Left lung (tissue), 10 donors: ENCODE results near the gene MAP3K7. TPM values are rescaled to one million over a fixed set of nuclear protein-coding genes. Genes with fewer than 3 reads are reported as not detected.

Source experiments
- ATAC-seq: fragments of 200-7000 bp; cut with Tn5 transposase; one replicate; pipeline ENCODE4 v1.9.1; 2020; ENCODE audit warnings: moderate library complexity
- DNase-seq, 4 donors: peaks; one replicate each; pipeline ENCODE4 v3.0.0-alpha.2; 2013 to 2020
- H3K27ac ChIP-seq, 2 donors: fragments of 200-600 bp; sonication (generic) in 1 of 2; one replicate each; pipeline versions ENCODE4 v1.5.0 to v1.8.0; 2020 to 2021
- H3K27me3 ChIP-seq, 2 donors: fragments of 200-600 bp; sonication (generic) in 1 of 2; one replicate each; pipeline versions ENCODE4 v1.5.0 to v1.8.0; 2020 to 2021
- H3K36me3 ChIP-seq, 2 donors: fragments of 200-600 bp; sonication (generic) in 1 of 2; one replicate each; pipeline versions ENCODE4 v1.5.0 to v1.8.0; 2020 to 2021
- H3K4me1 ChIP-seq, 2 donors: fragments of 200-600 bp; one replicate each; pipeline ENCODE4 v1.8.0; 2021
- H3K4me3 ChIP-seq, 2 donors: fragments of 200-600 bp; sonication (generic) in 1 of 2; one replicate each; pipeline versions ENCODE4 v1.5.0 to v1.8.0; 2020 to 2021; ENCODE audit warnings: mild to moderate bottlenecking in 1 of 2
- H3K9me3 ChIP-seq, 2 donors: fragments of 200-600 bp; sonication (generic) in 1 of 2; one replicate each; pipeline versions ENCODE4 v1.5.0 to v1.8.0; 2020 to 2021
- intact Hi-C, 2 donors: fragments of 100-400 bp; cut with DNase I; formaldehyde crosslinking; loops; one replicate each; pipeline versions ENCODE4 v1.11.2 to v1.14.2; 2022
- polyA plus RNA-seq, 6 donors: library from polyadenylated mRNA; unstranded; fragments of 120-200 nt; gene quantifications; one replicate each; pipeline ENCODE4 v1.2.1, GENCODE V29; 2013; ENCODE audit not compliant: insufficient read length in 6 of 6
- total RNA-seq, 2 donors: library from RNA; stranded (reverse); fragmentation: NEBNext Ultra II Directional; extraction: Animal tissue kit (Norgen Biotek cat#: 25700); gene quantifications; one replicate each; pipeline ENCODE4 v1.2.1, GENCODE V29; 2021
- TF ChIP-seq, protein P1 (sequence below), 2 donors: fragments of 200-600 bp; sonication (generic) in 1 of 2; IDR thresholded peaks; one replicate each; pipeline versions ENCODE4 v1.5.0 to v1.8.0; 2021; ENCODE audit warnings: antibody characterized with exemption in 2 of 2
- donor health status: DM: no; HTN: yes; CAD: no.
- donor health status: DM: no; HTN: no; CAD: no.

The MAP3K7 gene
- total and polyA plus RNA-seq, 8 donors: 19.5 to 52.9 (median 45.8) TPM

DNA sequence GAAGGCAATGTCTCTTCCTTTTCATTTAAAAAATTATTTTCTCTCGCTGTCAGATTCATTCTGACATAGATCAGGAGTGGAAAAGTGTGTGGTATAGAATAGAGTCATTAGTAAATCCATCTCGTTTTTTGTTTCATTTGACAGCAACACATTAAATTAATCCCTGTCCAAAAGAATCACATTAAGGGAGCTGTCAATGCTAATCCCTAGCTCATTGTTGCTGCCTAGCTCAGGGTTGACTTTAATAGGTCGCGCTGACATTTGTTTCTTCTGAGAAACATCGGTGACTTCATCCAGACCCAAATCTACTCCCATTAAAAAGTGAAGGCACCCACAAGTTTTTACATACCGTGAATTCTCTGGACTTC lies 25.4 kb upstream of the MAP3K7 start:
- no peak overlapping the region for H3K4me3 ChIP-seq
- H3K9me3 ChIP-seq: no peaks in the 10 kb centered on the region
- H3K27me3 ChIP-seq: peaks cover 34 to 91% of the 10 kb centered on the region in 2 donors
- ATAC-seq (no peak), DNase-seq (no peak)
- no peaks in the 10 kb centered on the region for H3K36me3 ChIP-seq
- peaks cover 0 to 13% of the 10 kb centered on the region in 2 donors for H3K4me1 ChIP-seq
- H3K27ac ChIP-seq: no peak overlapping the region
- intact Hi-C loops: no loop called here
- TF ChIP-seq, protein P1, sequence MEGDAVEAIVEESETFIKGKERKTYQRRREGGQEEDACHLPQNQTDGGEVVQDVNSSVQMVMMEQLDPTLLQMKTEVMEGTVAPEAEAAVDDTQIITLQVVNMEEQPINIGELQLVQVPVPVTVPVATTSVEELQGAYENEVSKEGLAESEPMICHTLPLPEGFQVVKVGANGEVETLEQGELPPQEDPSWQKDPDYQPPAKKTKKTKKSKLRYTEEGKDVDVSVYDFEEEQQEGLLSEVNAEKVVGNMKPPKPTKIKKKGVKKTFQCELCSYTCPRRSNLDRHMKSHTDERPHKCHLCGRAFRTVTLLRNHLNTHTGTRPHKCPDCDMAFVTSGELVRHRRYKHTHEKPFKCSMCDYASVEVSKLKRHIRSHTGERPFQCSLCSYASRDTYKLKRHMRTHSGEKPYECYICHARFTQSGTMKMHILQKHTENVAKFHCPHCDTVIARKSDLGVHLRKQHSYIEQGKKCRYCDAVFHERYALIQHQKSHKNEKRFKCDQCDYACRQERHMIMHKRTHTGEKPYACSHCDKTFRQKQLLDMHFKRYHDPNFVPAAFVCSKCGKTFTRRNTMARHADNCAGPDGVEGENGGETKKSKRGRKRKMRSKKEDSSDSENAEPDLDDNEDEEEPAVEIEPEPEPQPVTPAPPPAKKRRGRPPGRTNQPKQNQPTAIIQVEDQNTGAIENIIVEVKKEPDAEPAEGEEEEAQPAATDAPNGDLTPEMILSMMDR (IDR thresholded peaks at IDR 0.05): no peak

DNA sequence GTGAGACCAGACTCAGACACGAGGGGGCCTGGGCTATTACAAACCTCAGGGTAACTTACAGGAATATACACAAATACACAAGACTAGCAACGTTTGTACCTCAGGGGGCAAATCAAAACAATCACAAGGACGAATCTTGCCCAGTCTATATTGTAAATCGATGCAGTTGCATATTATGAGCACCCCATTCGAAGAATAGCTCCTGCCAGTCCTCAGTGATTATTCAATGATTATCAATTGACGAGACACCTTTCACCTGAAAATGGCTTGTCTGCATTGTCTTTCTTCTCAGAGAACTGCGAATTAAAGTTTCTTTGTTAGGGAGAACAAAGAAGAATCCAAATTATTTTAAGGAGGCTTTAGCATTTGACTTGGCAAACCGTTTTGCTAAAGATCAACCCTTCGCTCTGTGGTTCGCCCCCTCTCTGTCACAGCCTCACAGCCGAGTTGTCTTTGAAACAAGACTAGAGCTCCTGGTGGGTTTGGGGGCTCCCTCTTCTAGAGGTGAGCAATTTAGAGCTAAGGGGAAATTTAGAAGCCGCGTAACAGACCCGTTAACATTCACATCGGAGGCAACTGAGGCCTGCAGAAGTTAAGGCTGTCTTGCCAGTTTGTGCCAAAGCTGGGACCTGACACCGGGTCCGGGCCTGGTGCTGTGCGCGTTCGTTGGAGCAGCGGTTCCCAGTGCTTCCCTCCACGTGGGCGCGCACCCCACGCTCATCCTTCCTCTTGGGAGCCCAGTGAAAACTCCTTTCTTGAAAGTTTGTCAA lies 24.9 kb upstream of the MAP3K7 start:
- peak overlapping the region in 1 of 2 donors; percentile 61 for H3K27ac ChIP-seq
- intact Hi-C loops: no loop called here
- peak overlapping the region; percentile 35 to 37 for H3K4me3 ChIP-seq
- H3K36me3 ChIP-seq: no peaks in the 10 kb centered on the region
- peaks cover 34 to 90% of the 10 kb centered on the region in 2 donors for H3K27me3 ChIP-seq
- peak in 1 of 4 donors; percentile 66 for DNase-seq
- ATAC-seq: no peak
- H3K9me3 ChIP-seq: no peaks in the 10 kb centered on the region
- TF ChIP-seq, protein P1 (IDR thresholded peaks at IDR 0.05): no peak
- peaks cover 0 to 13% of the 10 kb centered on the region in 2 donors for H3K4me1 ChIP-seq

DNA sequence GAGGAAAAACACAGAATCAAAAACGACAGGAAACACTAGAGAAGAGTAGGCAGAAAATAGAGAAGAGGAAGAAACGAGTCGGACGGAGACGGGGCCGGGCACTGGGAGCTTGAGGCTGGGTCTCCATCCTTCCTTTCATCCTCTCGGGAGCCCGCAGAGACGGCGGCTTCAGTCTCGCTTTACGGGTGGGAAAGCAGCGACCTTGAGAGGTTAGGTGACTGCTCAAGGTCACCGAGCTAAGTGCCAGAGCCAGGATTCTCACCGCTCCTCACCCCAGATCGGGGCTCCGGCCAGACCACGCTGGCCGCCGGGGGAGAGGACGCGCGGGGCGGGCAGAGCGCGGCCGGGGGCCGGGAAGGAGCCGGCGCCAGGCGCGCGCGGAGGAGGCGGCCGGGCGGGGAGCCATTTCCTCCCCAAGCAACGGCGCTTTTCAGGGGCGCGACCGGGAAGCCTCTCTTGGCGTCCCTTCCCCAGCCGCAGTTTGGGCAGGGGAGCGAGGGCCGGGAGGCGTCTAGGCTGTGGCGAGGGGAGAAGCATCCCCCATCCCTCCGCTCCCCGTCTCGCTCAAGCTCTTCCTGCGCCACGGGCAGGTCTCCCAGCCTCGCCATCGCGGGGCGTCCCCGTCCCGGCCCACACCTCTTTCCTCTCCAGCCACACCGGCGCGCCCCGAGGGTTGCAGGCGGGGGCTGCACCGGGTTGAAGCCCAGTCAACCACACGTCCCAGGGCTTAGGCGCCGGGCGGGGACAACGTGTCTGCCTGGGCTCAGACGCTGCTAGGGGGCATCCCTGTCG lies 24.1 kb upstream of the MAP3K7 start:
- peak; percentile 76 for ATAC-seq
- peaks cover 34 to 84% of the 10 kb centered on the region in 2 donors for H3K27me3 ChIP-seq
- intact Hi-C loops: no loop called here

DNA sequence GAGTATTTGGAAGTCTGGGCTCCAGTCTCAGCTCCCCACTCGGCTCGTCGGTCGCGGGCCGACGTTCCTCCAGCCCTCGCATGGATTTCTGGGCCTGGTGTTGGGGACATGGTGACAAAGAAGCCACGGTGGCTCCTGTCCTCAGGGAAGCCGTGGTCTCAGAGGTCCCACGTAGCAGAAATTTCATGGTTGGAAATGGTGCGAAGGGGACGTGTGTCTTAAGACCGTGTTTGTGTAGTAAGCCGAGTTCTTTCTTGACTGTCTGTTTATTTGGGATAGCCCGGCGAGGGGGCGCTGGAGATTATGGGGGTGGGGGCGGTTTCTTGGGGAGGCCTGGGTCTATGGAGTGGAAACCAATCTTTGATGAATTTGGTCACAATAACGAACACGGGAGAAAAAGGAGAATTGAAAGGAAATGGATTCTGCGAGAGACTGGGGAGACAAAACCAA lies 23.5 kb upstream of the MAP3K7 start:
- no peaks in the 10 kb centered on the region for H3K36me3 ChIP-seq
- H3K4me1 ChIP-seq: peaks cover 0 to 13% of the 10 kb centered on the region in 2 donors
- DNase-seq (peak in 3 of 4 donors; percentile 19 to 50 (median 41)), ATAC-seq (peak; percentile 17)
- peak overlapping the region in 1 of 2 donors; percentile 61 for H3K27ac ChIP-seq
- peaks cover 34 to 78% of the 10 kb centered on the region in 2 donors for H3K27me3 ChIP-seq
- peak overlapping the region; percentile 35 to 37 for H3K4me3 ChIP-seq
- TF ChIP-seq, protein P1 (IDR thresholded peaks at IDR 0.05): no peak
- intact Hi-C loops: no loop called here
- no peaks in the 10 kb centered on the region for H3K9me3 ChIP-seq

More for the DNA sequence above, 24.1 kb upstream of the MAP3K7 start:
- TF ChIP-seq, protein P1 (IDR thresholded peaks at IDR 0.05): no peak
- H3K27ac ChIP-seq: peak overlapping the region in 1 of 2 donors; percentile 61
- peaks cover 0 to 13% of the 10 kb centered on the region in 2 donors for H3K4me1 ChIP-seq
- no peaks in the 10 kb centered on the region for H3K9me3 ChIP-seq
- H3K36me3 ChIP-seq: no peaks in the 10 kb centered on the region
- DNase-seq: peak; percentile 32 to 80 (median 50)
- H3K4me3 ChIP-seq: peak overlapping the region; percentile 35 to 37
